ENCODE results near the gene IMPDH1. TPM values are rescaled to one million over a fixed set of nuclear protein-coding genes. Genes with fewer than 3 reads are reported as not detected.

IMPDH1 gene
- total RNA-seq, 1 experiment from 2014 or later = 114 TPM

DNA sequence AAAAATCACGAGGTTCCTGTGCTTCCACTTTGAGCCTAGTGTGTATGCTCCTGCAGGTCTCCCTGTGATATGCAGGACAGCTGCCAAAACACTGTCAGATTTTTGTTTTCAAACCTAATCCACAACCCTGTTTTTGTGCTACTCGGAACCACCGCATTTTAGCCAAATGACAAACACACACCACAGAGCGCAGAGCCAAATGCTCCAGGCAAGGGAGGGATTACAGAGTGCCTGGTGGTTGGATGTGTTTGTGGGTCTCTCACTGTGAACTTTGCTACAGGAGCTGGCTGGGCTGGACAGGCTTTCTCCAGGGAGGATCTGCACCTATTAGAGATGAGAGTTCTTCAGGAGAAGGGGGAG, 60.3 kb downstream of the IMPDH1 start:
- Histone ChIP-seq H3K4me3 (ENCODE audit: low read depth in 2 of 2, low read length in 2 of 2) (no peak overlapping the region), H3K36me3 (ENCODE audit: control insufficient read depth, insufficient read depth, low read length) (no peaks in the 10 kb centered on the region), H3K27me3 (ENCODE audit: control insufficient read depth, insufficient read depth, low read length) (no peaks in the 10 kb centered on the region), H3K27ac (ENCODE audit: low read length) (no peak overlapping the region), H3K4me1 (ENCODE audit: control insufficient read depth, insufficient read depth, low read length) (no peaks in the 10 kb centered on the region), H3K9me3 (ENCODE audit: control insufficient read depth, insufficient read depth, low read depth, low read length) (no peaks in the 10 kb centered on the region)
- intact Hi-C loops (cut with micrococcal nuclease; ENCODE audit: unreplicated experiment) (no loop called here), in situ Hi-C loops (cut with HindIII; ENCODE audit: low pct_unique_long_range_greater_than_20kb, low sequenced_read_pairs) (no loop called here)
- ChIA-PET CTCF (interaction anchor here (1.2 to 3.6 kb wide), 2 partner anchors 37 to 77 kb away, joined by 4 to 66 read pairs; no protein-coding TSS in a partner anchor), POLR2A (no interaction called here)
- no peak for DNase-seq (ENCODE audit: low read depth, low spot score)
- TF ChIP-seq POLR2AphosphoS5 (IDR thresholded peaks at IDR 0.05; ENCODE audit: low read depth, low read length) (no peak), TCF7L2 (IDR thresholded peaks at IDR 0.05; ENCODE audit: low read depth, low read length) (no peak), SIN3A (IDR thresholded peaks at IDR 0.05; ENCODE audit: borderline replicate concordance, insufficient read depth, low read depth, low read length) (no peak)
- TF ChIP-seq, protein P1, sequence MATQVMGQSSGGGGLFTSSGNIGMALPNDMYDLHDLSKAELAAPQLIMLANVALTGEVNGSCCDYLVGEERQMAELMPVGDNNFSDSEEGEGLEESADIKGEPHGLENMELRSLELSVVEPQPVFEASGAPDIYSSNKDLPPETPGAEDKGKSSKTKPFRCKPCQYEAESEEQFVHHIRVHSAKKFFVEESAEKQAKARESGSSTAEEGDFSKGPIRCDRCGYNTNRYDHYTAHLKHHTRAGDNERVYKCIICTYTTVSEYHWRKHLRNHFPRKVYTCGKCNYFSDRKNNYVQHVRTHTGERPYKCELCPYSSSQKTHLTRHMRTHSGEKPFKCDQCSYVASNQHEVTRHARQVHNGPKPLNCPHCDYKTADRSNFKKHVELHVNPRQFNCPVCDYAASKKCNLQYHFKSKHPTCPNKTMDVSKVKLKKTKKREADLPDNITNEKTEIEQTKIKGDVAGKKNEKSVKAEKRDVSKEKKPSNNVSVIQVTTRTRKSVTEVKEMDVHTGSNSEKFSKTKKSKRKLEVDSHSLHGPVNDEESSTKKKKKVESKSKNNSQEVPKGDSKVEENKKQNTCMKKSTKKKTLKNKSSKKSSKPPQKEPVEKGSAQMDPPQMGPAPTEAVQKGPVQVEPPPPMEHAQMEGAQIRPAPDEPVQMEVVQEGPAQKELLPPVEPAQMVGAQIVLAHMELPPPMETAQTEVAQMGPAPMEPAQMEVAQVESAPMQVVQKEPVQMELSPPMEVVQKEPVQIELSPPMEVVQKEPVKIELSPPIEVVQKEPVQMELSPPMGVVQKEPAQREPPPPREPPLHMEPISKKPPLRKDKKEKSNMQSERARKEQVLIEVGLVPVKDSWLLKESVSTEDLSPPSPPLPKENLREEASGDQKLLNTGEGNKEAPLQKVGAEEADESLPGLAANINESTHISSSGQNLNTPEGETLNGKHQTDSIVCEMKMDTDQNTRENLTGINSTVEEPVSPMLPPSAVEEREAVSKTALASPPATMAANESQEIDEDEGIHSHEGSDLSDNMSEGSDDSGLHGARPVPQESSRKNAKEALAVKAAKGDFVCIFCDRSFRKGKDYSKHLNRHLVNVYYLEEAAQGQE (IDR thresholded peaks at IDR 0.05; ENCODE audit: insufficient read depth in 1 of 2, low read depth in 2 of 2, low read length in 1 of 2) = no peak
- BruUV-seq (replicated peaks) = no TSS peak
- no peak; the same call in 1 of the 2 replicates for ATAC-seq

DNA sequence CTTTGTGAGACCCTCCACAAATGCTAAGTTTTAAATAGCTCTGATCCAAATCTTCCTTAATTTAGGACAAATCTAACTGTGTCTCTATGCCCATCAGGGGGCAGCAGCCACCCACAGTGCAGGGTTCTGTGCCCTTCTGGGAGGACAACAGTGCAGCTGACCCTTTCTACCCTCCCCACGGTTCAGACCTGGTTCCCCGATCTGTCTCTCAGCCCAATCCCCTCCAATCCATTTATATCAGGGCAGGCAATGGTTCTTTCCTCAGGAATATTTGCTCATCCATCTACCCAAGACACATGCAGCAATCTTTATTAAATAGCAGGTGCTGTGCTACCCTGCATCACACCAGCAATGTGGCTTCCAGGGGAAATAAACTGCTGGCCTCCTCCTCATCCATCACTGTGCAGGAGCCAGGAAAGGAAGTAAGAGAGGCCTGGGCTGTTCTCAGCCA, 62.1 kb downstream of the IMPDH1 start:
- CTCF ChIA-PET = interaction anchor here (0.6 to 3.6 kb wide), 14 partner anchors 10 to 113 kb away, joined by 3 to 66 read pairs (median 4); no protein-coding TSS in a partner anchor
- Histone ChIP-seq H3K36me3 (ENCODE audit: control insufficient read depth, insufficient read depth, low read length) (peaks cover 5% of the 10 kb centered on the region; the same call in 1 of the 2 replicates), H3K27ac (ENCODE audit: low read length) (no peak overlapping the region), H3K27me3 (ENCODE audit: control insufficient read depth, insufficient read depth, low read length) (no peaks in the 10 kb centered on the region), H3K9me3 (ENCODE audit: control insufficient read depth, insufficient read depth, low read depth, low read length) (no peaks in the 10 kb centered on the region), H3K4me1 (ENCODE audit: control insufficient read depth, insufficient read depth, low read length) (peaks cover 3% of the 10 kb centered on the region; the same call in 1 of the 2 replicates), H3K4me3 (ENCODE audit: low read depth in 2 of 2, low read length in 2 of 2) (no peak overlapping the region)
- no TSS peak for BruUV-seq (replicated peaks)
- DNase-seq (ENCODE audit: low read depth, low spot score) (no peak), ATAC-seq (peak; percentile 64)
- in situ Hi-C loops (cut with HindIII; ENCODE audit: low pct_unique_long_range_greater_than_20kb, low sequenced_read_pairs) = no loop called here
- TF ChIP-seq, protein P2, sequence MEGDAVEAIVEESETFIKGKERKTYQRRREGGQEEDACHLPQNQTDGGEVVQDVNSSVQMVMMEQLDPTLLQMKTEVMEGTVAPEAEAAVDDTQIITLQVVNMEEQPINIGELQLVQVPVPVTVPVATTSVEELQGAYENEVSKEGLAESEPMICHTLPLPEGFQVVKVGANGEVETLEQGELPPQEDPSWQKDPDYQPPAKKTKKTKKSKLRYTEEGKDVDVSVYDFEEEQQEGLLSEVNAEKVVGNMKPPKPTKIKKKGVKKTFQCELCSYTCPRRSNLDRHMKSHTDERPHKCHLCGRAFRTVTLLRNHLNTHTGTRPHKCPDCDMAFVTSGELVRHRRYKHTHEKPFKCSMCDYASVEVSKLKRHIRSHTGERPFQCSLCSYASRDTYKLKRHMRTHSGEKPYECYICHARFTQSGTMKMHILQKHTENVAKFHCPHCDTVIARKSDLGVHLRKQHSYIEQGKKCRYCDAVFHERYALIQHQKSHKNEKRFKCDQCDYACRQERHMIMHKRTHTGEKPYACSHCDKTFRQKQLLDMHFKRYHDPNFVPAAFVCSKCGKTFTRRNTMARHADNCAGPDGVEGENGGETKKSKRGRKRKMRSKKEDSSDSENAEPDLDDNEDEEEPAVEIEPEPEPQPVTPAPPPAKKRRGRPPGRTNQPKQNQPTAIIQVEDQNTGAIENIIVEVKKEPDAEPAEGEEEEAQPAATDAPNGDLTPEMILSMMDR (IDR thresholded peaks at IDR 0.05) = peak; percentile 92
- no peak for TF ChIP-seq SIN3A (IDR thresholded peaks at IDR 0.05; ENCODE audit: borderline replicate concordance, insufficient read depth, low read depth, low read length)
- intact Hi-C loops (cut with micrococcal nuclease; ENCODE audit: unreplicated experiment) = loop anchor here (1.0 kb wide), 2 partner anchors 40 to 78 kb away; no protein-coding TSS in a partner anchor
- POLR2A ChIA-PET = no interaction called here

DNA sequence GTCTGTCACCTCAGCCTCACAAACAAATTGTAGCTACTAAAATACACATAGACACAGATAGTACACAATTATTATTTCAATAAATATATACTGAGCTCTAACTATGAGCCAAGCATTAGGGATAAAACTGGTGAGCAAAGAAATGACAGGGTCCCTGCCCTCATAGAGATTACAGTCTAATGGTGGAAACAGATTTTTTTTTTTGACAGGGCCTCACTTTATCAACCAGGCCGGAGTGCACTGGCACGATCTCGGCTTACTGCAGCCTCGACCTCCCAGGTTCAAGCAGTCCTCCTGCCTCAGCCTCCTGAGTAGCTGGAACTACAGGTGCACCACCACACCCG, 65.4 kb downstream of the IMPDH1 start:
- Histone ChIP-seq H3K27ac (ENCODE audit: low read length) (peak overlapping the region; percentile 93), H3K27me3 (ENCODE audit: control insufficient read depth, insufficient read depth, low read length) (no peaks in the 10 kb centered on the region), H3K36me3 (ENCODE audit: control insufficient read depth, insufficient read depth, low read length) (peaks cover 6% of the 10 kb centered on the region; the same call in 1 of the 2 replicates), H3K4me1 (ENCODE audit: control insufficient read depth, insufficient read depth, low read length) (peaks cover 3% of the 10 kb centered on the region), H3K9me3 (ENCODE audit: control insufficient read depth, insufficient read depth, low read depth, low read length) (no peaks in the 10 kb centered on the region), H3K4me3 (ENCODE audit: low read depth in 2 of 2, low read length in 2 of 2) (no peak overlapping the region)
- TF ChIP-seq, protein P1 (IDR thresholded peaks at IDR 0.05; ENCODE audit: insufficient read depth in 1 of 2, low read depth in 2 of 2, low read length in 1 of 2) = no peak
- TF ChIP-seq, protein P2 (IDR thresholded peaks at IDR 0.05) = no peak
- intact Hi-C loops (cut with micrococcal nuclease; ENCODE audit: unreplicated experiment) = no loop called here
- ATAC-seq = no peak
- BruUV-seq (replicated peaks) = no TSS peak
- DNase-seq (ENCODE audit: low read depth, low spot score) = no peak
- CTCF ChIA-PET = interaction anchor here (1.0 to 2.1 kb wide), 2 partner anchors 43 to 82 kb away, joined by 3 to 10 read pairs; no protein-coding TSS in a partner anchor
- POLR2A ChIA-PET = interaction anchor here (0.7 kb wide), 1 partner anchor 486 kb away, joined by 3 read pairs; no protein-coding TSS in a partner anchor
- in situ Hi-C loops (cut with HindIII; ENCODE audit: low pct_unique_long_range_greater_than_20kb, low sequenced_read_pairs) = no loop called here

Measured in Panc1 (cell line).